ENCODE results near the gene EHBP1.

EHBP1 gene

GRCh38 chr2:62826141-62826540, 120.6 kb downstream of the EHBP1 start:
- no peak for DNase-seq

- no peak for DNase-seq
These were observed 121.6 kb downstream of the EHBP1 start for GRCh38 chr2:62826953-62827675.

GRCh38 chr2:62831729-62832128, 126.2 kb downstream of the EHBP1 start:
- DNase-seq: no peak

GRCh38 chr2:62844311-62845090, 139.0 kb downstream of the EHBP1 start:
- no peak for DNase-seq

- DNase-seq: no peak
These were observed 139.7 kb downstream of the EHBP1 start for GRCh38 chr2:62845256-62845655.

GRCh38 chr2:62852254-62852653, 146.7 kb downstream of the EHBP1 start:
- no peak for DNase-seq

- no peak for DNase-seq
These were observed 149.3 kb downstream of the EHBP1 start for GRCh38 chr2:62854600-62855514.

GRCh38 chr2:62856228-62857040, 150.9 kb downstream of the EHBP1 start:
- DNase-seq: no peak

- peak; percentile 0 for DNase-seq
These were observed 151.8 kb downstream of the EHBP1 start for GRCh38 chr2:62857139-62857931.

- DNase-seq: peak; percentile 10
These were observed 152.8 kb downstream of the EHBP1 start for GRCh38 chr2:62858231-62858832.

GRCh38 chr2:62868947-62869346, 163.4 kb downstream of the EHBP1 start:
- no peak for DNase-seq

- no peak for DNase-seq
These were observed 165.5 kb downstream of the EHBP1 start for GRCh38 chr2:62870966-62871365.

GRCh38 chr2:62871506-62871905, 166.0 kb downstream of the EHBP1 start:
- no peak for DNase-seq

GRCh38 chr2:62873603-62874002, 168.1 kb downstream of the EHBP1 start:
- DNase-seq: no peak

- DNase-seq: no peak
These were observed 169.4 kb downstream of the EHBP1 start for GRCh38 chr2:62874881-62875383.

- no peak for DNase-seq
These were observed 175.8 kb downstream of the EHBP1 start for GRCh38 chr2:62881162-62881795.

GRCh38 chr2:62883629-62884028, 178.1 kb downstream of the EHBP1 start:
- no peak for DNase-seq

- no peak for DNase-seq
These were observed 178.6 kb downstream of the EHBP1 start for GRCh38 chr2:62884086-62884485.

GRCh38 chr2:62884514-62884913, 179.0 kb downstream of the EHBP1 start:
- DNase-seq: no peak

- no peak for DNase-seq
These were observed 189.6 kb downstream of the EHBP1 start for GRCh38 chr2:62894966-62895631.
